Measurements from ENCODE around the gene SCTR. TPM values are rescaled to one million over a fixed set of nuclear protein-coding genes. Genes with fewer than 3 reads are reported as not detected.

The SCTR gene
- total RNA-seq, 1 donor from 2014 or later, result not detected

DNA sequence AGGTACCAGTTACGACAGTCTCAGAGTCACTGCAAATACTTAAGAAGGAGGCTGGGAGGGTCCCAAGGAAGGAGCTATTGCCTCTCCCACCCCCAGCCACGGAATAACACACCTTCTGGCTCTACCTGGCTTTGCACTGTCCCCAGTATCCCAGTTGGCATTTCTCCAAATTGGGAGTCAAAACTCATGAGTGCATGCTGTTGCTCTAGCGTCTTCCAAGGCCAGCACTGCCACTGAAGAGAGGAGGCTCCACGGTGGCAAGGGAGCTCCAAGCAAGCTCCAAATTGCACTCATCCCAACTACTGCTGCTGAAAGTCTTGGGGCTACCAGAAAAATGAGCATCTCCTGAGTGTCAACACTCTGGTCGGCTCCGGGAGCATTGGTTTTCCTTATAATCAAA is 1.6 kb downstream of the SCTR start:
- DNase-seq, result no peak

DNA sequence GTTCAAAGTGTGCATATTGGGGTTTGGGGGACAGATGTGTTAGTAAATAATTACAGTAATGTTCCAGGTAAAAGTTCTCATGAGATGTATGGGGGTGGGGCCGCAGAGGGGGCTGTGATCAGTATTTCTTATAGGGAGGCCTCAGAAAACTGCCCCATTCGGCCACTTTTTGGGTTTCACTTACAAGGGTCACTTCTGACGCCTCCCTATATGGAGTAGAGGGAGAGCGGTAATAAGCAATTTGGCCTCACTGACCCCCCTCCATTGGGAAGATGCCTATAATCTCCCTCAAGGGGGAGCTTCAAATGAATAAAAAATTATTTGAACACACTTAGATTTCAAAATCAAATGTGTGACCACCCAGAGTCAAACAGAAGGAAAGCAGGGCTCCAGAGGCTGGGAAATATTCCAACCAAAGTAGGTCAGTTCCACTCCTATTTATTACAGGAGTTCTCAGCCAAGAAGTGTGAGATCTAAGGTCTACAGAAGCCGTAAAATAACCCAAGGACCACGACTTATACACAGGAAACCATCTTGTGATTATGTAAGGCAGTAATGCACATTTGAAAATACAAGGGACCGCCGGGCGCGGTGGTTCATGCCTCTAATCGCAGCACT is 2.7 kb downstream of the SCTR start:
- no peak for DNase-seq

DNA sequence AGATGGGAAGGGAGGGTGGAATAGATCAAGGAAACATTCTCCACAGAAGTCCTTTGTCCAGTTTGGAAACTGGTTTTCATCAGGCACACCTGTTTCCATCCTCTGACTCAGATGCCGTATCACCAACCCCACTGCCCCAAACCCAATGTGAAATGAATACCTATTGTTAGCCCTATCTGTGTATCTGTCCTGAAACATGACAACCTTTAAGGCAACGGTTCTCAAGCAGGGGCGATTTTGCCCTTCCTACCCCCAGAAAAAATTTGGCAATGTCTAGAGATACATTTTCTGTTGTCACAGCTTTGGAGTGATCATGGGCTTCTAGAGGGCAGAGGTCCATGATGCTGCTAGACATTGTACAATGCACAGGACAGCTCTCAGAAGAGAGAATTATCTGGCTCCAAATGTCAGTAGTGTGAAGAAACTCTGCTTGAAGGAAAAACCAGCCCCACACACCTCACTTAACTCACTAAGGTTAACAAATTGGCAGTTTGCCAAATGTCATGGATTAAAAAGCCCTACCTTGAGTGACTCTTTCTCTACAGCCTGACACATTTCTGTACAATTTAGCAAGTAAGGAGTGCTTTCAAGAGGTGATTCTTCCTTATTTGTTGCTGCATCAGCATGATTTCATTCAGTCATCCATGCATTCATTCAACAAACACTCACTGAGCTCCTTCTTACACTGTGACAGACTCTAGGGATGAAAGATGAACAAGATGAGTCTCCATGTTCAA is 3.4 kb downstream of the SCTR start:
- DNase-seq, result no peak

DNA sequence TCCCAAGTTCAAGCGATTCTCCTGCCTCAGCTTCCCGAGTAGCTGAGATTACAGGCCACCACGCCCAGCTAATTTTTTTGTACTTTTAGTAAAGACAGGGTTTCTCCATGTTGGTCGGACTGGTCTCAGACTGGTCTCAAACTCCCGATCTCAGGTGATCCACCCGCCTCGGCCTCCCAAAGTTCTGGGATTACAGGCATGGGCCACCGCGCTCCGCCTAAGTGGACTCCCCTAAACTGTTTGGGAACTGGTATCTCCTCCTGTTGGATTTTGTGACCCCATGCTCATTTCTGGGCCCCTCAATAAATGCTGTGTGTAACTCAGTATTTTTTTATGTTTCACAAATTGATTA is 5.2 kb downstream of the SCTR start:
- DNase-seq, result no peak

DNA sequence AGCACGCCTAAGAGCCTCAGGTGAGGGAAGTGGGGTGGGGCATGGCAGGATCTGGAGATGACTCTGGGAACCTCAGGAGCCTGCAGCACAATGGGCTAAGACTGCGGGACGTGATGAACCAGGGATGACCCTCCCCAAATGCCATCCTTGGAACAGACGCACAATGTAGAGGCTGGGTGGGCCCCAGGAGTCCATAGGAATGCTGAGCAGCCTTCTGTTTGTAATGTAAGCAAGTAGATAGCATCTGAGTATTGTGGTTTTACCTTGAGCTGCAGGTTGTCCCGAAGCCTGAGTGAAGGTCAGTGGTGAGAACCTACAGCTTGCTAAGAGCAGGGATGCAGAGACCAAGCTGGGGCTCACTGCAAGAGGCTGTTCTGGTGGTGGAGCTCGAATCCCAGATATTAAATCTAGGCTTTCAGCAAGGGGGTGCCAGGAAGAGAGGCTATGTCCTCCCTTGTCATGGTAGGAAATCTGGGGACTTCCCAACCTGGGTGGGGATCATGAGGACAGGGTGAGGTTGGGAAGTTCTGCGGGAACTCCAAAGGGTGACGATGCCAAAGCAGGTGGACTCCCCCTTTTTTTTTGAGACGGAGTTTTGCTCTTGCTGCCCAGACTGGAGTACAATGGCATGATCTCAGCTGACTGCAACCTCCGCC is 5.8 kb downstream of the SCTR start:
- no peak for DNase-seq

DNA sequence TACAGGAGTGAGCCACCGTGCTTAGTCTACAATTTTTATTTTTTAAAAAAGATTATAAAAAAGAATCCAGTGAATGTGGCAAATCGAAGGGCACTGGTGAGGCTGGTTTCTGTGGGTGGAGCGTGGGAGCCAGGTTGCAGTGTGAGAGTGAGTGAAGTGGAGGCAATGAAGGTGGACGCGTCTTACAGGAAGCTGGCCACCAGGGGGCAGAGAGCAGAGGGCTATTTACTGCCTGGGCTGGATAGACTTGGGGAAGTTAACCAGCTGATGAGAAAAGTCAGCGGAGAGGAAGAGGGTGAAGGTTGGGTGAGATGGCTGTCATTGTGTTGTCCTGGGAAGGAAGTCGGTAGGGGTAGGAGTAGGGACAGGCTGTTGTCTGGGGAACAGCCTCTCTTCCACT is 6.8 kb downstream of the SCTR start:
- DNase-seq, result peak; percentile 70

DNA sequence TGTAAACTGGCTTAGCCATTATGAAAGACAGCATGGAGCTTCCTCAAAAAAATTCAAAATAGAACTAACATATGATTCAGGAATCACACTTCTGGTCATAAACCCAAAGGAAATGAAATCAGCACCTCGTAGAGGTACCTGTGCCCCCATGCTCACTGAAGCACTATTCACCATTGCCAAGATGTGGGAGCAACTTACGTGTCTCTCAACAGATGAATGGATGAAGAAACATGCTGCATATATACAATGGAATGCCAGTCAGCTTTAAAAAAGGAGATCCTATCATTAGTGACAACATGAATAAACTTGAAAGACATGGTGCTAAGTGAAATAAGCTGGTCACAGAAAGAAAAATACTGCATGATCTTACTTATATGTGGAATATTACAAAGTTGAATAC is 8.2 kb downstream of the SCTR start:
- DNase-seq, result no peak

DNA sequence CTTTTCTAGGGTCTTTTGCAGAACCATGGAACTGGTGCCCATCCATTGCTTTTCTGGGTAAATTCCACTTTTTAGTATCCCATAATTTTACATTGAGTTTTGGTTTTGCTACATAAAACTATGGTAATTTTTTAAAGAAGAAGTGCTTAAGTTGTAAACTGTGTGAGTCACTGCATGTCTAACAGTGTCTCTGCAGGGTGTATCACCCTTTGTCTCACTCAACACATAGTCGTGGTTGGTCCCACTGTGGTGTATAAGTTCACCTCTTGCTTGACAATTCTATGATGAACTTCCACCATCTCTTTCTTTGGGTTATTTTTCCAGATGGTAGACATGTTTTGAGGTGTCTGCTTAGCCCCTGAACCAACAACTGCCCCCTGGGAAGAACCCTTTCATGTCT is 10.5 kb downstream of the SCTR start:
- DNase-seq, result no peak

DNA sequence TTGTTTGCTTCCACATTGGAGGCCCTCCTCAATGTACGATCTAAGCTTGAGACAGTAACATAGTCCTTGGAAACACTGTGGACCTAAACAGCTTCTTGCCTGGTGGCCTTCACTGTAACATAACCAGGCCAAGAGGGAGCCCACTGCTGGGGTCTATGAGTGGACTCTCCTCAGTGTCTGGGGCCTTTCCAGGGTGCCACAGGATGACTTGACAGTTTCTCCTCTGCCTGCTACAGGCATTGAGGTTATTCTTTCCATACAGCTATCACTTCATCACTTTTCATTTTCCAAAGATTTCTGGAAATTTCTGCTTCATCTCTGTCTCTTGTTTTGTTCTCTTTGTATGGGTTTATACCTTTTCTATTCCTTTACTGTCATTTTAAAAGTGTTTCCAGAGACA is 11.3 kb downstream of the SCTR start:
- DNase-seq, result no peak

DNA sequence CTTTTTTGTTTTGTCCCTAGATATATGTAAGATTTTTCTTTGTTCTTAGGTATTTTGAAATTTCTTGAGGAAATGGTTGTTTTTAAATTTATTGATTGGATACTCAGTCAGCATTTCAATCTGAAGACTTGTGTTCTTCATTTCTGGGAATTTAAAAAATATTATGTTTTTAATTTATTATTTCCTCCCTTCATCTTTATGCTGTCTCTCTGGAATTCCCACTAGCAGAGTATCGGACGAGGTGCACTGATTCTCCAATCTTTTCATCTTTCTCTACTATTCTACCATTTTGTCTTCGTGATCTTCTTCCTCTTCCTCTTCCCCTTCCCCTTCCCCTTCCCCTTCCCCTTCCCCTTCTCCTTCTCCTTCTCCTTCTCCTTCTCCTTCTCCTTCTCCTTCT is 12.3 kb downstream of the SCTR start:
- DNase-seq, result no peak

DNA sequence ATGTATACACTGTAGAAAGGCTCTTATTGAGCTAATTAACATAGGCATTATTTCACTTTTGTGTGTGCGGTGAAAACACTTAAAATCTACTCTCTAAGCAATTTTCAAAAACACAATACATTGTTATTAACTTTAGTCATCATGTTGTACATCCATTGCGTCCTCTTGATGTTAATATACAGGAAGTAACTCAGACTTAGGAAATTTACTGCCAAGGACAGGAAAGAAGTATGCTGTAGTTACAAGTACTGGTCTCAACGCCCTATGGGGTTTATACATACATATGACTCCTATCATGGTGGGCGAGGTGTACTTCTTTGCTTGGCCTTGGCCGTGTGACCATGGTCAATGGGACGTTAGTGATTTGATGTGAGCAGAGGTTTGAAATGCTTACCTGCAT is 15.5 kb downstream of the SCTR start:
- peak; percentile 41 for DNase-seq

DNA sequence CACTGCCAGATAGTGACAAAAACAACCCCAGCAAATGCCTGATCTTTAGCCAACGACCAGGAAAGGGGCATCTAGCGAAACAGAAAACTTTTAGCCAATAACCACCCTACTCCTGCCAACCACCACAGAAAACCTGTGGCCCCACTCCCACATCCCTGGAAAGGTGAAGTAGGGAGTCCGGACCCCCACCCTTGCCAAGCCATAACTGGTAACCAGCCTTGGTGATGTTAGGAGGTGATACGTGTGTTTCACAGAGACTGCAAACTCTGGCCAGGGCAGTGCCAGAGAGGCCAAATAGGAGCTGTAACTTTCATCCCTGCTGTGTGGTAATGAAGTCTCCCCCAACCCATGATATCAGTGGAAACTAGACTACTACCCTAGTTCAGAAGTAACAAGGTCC is 27.6 kb downstream of the SCTR start:
- no peak for DNase-seq

DNA sequence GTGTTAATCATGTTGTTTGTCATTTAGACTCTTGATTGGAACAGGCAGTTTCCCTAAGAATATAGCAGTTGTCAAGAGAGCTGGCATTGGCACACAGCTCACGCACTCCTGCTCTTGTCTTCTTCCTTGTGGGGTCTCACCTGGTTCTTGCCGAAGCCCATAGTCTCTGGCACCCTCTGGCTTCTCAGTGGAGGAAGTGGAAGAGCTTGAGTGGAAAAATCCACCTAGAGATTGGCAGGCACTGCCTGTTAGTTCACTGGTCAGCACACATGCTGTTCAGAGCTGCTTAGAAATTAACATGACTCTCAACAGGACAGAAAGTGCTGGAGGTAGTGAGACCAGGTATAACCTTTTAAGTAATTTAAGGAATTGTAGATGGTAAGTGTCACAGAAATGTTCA is 28.3 kb downstream of the SCTR start:
- no peak for DNase-seq

DNA sequence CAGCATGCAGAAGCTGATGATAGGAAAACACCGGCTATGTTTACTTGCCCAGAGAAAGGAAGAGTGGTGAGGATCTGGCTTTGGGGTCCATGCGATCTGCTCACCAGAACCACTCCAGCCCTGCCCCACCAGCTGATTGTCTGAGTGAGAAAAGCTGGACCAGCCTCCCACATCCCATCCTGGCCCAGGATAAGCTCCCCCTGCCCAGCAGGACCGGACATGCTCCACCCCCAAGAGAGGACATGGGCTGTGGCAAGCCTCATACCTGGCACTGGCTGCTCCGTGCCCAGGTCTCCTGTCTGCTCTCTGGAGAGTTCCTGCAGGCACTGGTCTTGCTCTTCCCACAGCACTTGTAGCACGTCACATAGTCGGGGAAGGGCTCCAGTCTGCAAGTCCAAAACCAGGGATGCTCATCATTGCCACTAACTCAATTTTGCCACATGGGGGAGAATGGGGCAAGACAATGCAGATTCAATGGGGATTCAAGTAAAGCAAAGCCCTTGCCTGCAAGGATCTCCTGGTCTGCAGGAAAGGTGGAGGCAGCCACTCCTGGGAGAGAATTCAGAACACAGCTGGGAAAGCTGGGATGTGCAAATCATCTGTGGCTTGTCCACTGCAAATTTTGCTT is 30.0 kb downstream of the SCTR start:
- DNase-seq, result no peak

DNA sequence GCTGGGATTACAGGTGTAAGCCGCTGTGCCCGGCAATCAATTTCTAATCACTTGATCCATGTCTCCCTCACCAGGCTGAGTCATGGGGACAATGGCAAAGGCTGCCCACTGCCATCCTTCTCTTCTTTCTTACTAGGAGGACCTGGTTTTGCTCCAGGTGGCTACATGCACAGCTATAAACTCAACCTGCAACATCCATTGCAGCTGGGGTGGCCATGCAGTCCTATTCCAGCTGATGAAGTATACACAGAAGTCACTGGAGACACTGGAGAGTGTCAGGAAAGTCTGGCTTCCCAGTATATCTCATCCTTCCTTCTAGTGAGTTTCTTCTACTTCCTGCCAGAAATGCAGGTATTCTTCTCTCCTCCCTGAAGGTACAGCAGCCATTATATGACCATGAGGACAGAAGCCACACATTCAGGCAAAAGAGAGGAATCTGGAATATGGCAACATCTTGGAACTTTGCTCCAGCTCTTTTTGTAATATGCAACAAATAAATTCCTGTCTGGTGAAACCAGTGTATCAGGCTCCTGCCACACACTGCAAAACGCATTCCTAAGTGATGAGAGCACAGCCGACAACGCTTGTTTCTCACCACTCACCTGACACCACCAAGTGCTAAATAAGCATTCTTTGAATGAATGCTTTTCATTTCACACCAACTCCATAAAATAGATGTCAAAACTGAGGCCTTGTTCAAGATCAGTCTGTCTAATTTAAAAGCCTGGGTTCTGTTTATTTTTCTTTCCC is 32.3 kb downstream of the SCTR start:
- DNase-seq, result peak; percentile 75

DNA sequence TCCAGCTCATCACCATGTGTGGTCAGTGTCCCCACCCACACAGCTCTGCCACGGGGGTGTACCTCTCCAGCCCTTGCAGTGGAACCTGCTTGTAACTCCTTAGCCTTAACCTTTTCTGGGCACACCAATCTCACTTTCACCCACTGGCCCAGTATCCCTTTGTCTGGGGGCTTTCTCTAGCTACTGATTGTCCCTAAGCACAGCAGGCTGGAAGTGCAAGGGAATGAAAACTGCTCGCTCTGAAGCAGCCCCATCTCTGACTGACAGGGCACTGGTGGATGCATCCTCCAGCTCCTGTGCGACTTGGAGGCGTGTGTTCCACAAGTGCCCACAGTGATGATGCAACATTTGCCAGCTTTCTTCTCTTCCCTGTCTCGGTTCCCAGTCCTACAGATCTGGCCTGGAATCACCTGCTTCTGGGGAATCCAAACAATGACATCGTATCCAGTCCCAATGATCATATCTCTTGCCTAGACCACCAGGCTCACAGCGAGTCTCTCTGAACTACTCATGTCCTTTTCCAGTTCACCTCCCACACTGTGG is 33.6 kb downstream of the SCTR start:
- DNase-seq, result no peak

DNA sequence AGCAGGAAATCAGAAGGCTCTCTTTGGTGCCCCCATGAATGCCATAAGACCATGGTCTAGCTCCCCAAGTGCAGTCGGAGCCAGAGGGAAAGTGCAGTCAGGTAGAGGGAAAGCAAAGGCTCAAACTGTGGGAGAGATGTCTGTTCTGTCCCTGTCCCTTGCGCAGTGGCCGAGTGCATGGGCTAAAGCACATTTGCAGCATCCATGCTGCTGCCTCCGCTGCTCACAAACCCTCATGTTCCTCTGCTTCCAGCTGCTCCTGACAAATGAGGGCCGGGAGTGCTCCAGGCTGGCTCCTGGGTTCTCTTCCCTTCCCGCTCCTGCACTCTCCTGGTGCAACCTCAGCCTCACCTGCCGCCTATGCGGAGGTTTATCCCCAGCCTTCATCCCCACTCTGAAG is 34.2 kb downstream of the SCTR start:
- no peak for DNase-seq

DNA sequence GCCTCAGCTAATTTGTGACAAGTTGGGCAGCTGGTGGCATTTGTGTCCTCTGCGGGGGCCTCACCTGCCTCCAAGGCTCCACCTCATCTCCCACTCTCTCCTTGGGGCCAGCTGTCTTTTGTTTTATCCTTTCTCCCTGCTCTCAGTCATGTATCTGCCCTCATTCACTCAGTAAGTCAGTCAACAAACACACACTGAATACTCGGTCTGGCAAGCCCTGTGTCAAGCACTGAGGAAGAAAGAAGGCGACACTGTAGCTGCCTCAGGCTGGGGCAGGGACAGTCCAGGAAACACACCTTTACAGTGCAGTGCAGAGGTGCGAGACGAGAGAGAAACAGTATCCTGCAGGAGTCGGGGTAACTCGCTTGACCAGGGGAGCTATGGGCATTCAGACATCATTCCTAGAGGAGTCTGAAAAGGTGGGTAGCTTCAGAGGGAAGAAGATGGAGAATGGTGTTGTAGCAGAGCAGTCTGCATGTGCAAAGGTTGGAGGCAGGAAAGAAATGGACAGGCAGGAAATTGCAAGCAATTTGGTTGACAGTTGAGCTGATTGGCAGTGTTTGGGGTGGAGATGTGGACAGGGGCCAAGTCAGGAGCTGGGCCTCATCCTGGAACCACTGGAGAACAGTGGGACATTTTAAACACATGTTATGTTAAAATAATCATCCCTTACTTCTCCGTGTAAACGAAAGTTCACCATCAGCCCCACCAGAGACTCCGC is 34.9 kb downstream of the SCTR start:
- DNase-seq, result no peak

DNA sequence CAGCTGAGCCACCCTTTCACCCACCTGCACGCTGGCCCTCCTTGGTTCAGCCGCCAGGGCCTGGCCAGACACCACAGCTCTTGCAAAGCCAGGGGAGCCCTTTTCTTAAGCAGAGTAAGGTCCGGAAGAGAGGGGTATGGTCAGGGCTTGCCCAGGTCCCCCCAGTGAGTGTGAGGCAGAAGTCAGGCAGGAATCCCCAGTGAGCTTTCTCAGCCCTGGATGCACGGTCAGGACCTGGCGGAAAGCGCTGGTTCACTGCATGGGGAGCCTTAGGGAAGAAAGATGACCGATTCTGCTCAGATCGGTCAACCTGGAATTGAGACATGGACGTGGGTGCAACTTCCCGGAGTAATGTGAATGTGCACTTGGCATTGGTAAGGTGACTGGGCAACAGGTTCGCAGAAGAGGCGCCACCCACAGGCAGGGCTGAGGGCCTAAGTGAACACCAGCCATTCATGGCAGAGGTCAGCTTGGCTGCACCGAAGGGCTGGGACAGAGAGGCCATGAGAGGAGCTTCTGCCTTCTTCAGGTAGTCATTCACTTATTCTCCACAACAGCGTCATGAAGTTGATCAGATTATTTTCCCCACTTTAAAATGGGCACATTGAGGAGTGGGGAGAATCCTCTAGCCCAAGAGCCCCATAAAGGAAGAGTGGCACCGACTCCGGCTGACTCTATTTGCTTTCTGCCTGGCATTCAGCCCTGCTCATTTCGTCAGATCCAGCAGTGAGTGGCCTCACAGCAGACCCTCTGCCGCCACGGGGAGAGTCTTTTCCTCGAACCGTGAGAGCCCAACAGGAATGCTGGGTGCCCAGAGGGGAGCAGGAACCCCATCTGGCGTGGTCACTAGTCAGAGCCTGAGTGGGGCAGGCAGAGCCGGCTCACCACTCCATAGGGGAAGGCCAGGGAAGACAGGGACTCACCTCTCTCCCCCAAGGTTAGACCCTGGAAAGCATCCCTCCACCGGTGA is 35.8 kb downstream of the SCTR start:
- DNase-seq, result no peak

DNA sequence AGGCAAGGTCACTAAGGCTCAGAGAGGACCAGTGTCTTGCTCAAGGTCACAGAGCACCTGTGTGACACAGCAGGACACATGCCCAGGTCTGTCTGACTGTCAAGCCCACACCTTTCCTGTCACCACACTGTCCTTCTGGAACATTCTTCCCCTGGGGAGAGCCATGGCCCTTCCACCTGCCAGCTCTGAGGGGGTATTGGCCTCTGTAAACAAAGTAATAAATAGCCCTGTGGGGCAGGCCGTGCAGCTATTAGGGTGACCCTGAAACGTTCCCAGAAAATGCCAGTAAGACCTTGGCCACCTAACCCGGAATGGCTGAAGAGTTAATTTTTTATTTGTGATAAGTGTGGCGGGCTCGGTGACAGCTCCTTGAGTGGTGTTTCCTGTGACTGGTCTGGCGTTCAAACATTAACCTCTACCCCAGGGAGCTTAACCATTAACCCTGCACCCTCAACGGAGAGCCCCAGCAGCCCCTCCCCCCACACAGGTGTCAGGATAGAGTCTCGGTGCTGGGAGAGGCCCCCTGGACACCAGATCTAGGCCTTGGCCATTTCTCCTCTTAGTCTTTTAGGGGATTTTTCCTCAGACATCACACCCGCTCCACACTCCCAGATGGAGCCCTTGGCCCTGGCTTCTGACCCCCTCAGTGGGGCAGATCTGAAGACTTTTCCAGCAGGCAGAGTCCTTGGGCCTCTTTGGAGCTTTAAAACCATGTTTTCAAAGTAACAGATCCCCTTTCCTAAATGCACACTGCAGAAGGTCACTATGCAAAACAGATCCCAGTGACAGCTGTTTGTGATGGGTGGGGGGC is 36.6 kb downstream of the SCTR start:
- DNase-seq, result no peak

Data from dermis blood vessel endothelial cell (primary cell).